HepG2 (cell line): ENCODE results near the gene CAT. TPM values are rescaled to one million over a fixed set of nuclear protein-coding genes. Genes with fewer than 3 reads are reported as not detected.

ENCODE experiments used
- ATAC-seq: fragments of 200-7000 bp; cut with Tn5 transposase; 3 replicates; pipeline ENCODE4 v1.9.1; 2020; ENCODE audit warnings: mild to moderate bottlenecking, moderate library complexity
- BruUV-seq: library from RNA; stranded (reverse); fragments of 400-500 nt; replicated peaks from 2 replicates; lab custom pipeline; 2021; lab: Mats Ljungman, UMichigan
- CTCF ChIA-PET: fragments of 300-600 bp; formaldehyde crosslinking; extraction: SDS; loops from one replicate; lab custom pipeline; 2021; ENCODE audit warnings: low total read pairs, inconsistent platforms, low intra/inter-chr PET ratio; lab: Yijun Ruan, JAX
- POLR2A ChIA-PET: fragments of 350-600 bp; sonication (Branson Sonifier 250); formaldehyde crosslinking; loops from one replicate; lab custom pipeline; 2020; ENCODE audit warnings: antibody characterized with exemption, inconsistent platforms; lab: Yijun Ruan, JAX
- DNase-seq: peaks from one replicate; pipeline ENCODE4 v3.0.0-alpha.2; 2015; ENCODE audit warnings: low spot score
- FAIRE-seq: peaks from 3 replicates; lab custom pipeline; 2011; peaks lifted over from hg19 to GRCh38; lab: Jason Lieb, UNC
- H2AFZ ChIP-seq: one replicate; pipeline ENCODE4 v1.6.1; 2011; ENCODE audit warnings: low read length, inconsistent platforms
- H3K27ac ChIP-seq: fragments of 300-600 bp; 3 replicates; pipeline ENCODE4 v1.8.0; 2011; ENCODE audit warnings: mixed run types, mild to moderate bottlenecking, mixed read lengths, low read length, inconsistent platforms; ENCODE audit not compliant: insufficient read depth; ENCODE audit errors: extremely low read length
- H3K27me3 ChIP-seq, 2 experiments: fragments of 200-600 bp in 1 of 2; 2 replicates in 1 of 2; 3 replicates in 1 of 2; pipeline versions ENCODE4 v1.6.0 to v1.8.0; 2011; ENCODE audit warnings: low read length in 2 of 2, mild to moderate bottlenecking in 2 of 2, moderate library complexity in 2 of 2, inconsistent platforms in 1 of 2; ENCODE audit not compliant: insufficient read depth in 2 of 2, control insufficient read depth in 1 of 2
- H3K36me3 ChIP-seq, 2 experiments: fragments of 200-600 bp in 1 of 2; replicated peaks in 1 of 2; 2 replicates in 1 of 2; 3 replicates in 1 of 2; pipeline versions ENCODE4 v1.5.1 to v1.8.0; 2011; ENCODE audit warnings: low read length in 2 of 2, inconsistent platforms in 1 of 2; ENCODE audit not compliant: insufficient read depth in 2 of 2, control insufficient read depth in 1 of 2
- H3K4me1 ChIP-seq: 2 replicates; pipeline ENCODE4 v1.5.1; 2012; ENCODE audit warnings: low read length, inconsistent platforms; ENCODE audit not compliant: insufficient read depth
- H3K4me2 ChIP-seq: 2 replicates; pipeline ENCODE4 v1.6.0; 2011; ENCODE audit warnings: low read depth, low read length, inconsistent platforms
- H3K4me3 ChIP-seq, 3 experiments: fragments of 200-600 bp in 1 of 3; sonication (generic), shearing (Covaris generic) in 1 of 3; replicated peaks in 1 of 3; 2 replicates each; pipeline ENCODE4 v1.5.1; 2011 to 2016; ENCODE audit warnings: low read length in 3 of 3, inconsistent platforms in 2 of 3, low read depth in 2 of 3, mild to moderate bottlenecking in 2 of 3, control low read depth in 1 of 3, mixed read lengths in 1 of 3; ENCODE audit not compliant: insufficient read depth in 1 of 3
- H3K79me2 ChIP-seq: one replicate; pipeline ENCODE4 v1.6.1; 2011; ENCODE audit warnings: low read length, inconsistent platforms; ENCODE audit not compliant: insufficient read depth
- H3K9ac ChIP-seq: 2 replicates; pipeline ENCODE4 v1.6.0; 2011; ENCODE audit warnings: mild to moderate bottlenecking, low read depth, low read length, inconsistent platforms; ENCODE audit not compliant: insufficient read depth
- H3K9me3 ChIP-seq: 2 replicates; pipeline ENCODE4 v1.5.1; 2012; ENCODE audit warnings: mild to moderate bottlenecking, low read length
- H4K20me1 ChIP-seq: 2 replicates; pipeline ENCODE4 v1.6.0; 2011; ENCODE audit warnings: inconsistent platforms, mild to moderate bottlenecking, low read length, moderate library complexity; ENCODE audit not compliant: insufficient read depth
- CENPT ChIP-seq: sonication (generic); formaldehyde crosslinking; IDR thresholded peaks from 2 replicates; pipeline ENCODE4 v1.8.0; 2022; ENCODE audit warnings: low read depth, mild to moderate bottlenecking, moderate library complexity, missing genetic modification reagents
- EZH2 ChIP-seq: conservative IDR thresholded peaks from 2 replicates; pipeline ENCODE4 v1.6.1; 2012; ENCODE audit warnings: mild to moderate bottlenecking, low read depth, low read length, moderate library complexity
- PRPF4 ChIP-seq: fragments of 200-400 bp; formaldehyde crosslinking; IDR thresholded peaks from 2 replicates; pipeline ENCODE4 v1.6.1; 2016; ENCODE audit warnings: low read length, low read depth; ENCODE audit not compliant: poor library complexity, severe bottlenecking
- RFX1 ChIP-seq: fragments of 450-650 bp; IDR thresholded peaks from 2 replicates; pipeline ENCODE4 v1.6.1; 2017
- SNAPC2 ChIP-seq: sonication (generic); formaldehyde crosslinking; IDR thresholded peaks from 2 replicates; pipeline ENCODE4 v1.8.1; 2022; ENCODE audit warnings: mild to moderate bottlenecking, missing genetic modification reagents
- ZNF468 ChIP-seq: sonication (generic); formaldehyde crosslinking; IDR thresholded peaks from 2 replicates; pipeline ENCODE4 v1.8.0; 2022; ENCODE audit warnings: mild to moderate bottlenecking, moderate library complexity, missing genetic modification reagents
- ZNF562 ChIP-seq: sonication (generic); formaldehyde crosslinking; IDR thresholded peaks from 2 replicates; pipeline ENCODE4 v1.8.0; 2022; ENCODE audit warnings: missing genetic modification reagents, borderline replicate concordance
- ZNF572 ChIP-seq: sonication (generic); formaldehyde crosslinking; IDR thresholded peaks from 2 replicates; pipeline ENCODE4 v1.5.1; 2020; ENCODE audit warnings: mild to moderate bottlenecking, missing genetic modification reagents
- ZNF83 ChIP-seq: sonication (generic); formaldehyde crosslinking; IDR thresholded peaks from 2 replicates; pipeline ENCODE4 v1.4.0; 2020; ENCODE audit warnings: missing genetic modification reagents, mild to moderate bottlenecking, borderline replicate concordance
- ZSCAN20 ChIP-seq: sonication (generic); formaldehyde crosslinking; IDR thresholded peaks from 2 replicates; pipeline ENCODE4 v1.4.0; 2020; ENCODE audit warnings: missing genetic modification reagents, mild to moderate bottlenecking, borderline replicate concordance
- WGBS: methylation state at CpG from one replicate; pipeline ENCODE4 v1.1.6; 2017; ENCODE audit warnings: low lambda C conversion rate; 5-methylcytosine and 5-hydroxymethylcytosine counted together
- in situ Hi-C: cut with HindIII; loops from 2 replicates; pipeline ENCODE4 v1.10.0; 2017; ENCODE audit warnings: low pct_unique_long_range_greater_than_20kb; ENCODE audit not compliant: extremely low pct_ligation_motif_present
- intact Hi-C: fragments of 100-400 bp; cut with micrococcal nuclease; formaldehyde crosslinking; loops from one replicate; pipeline ENCODE4 v1.10.0; 2022; ENCODE audit not compliant: unreplicated experiment
- polyA plus RNA-seq, 8 experiments: library from polyadenylated mRNA; depleted of rRNA in 3 of 8; stranded (reverse) in 7 of 8; unstranded in 1 of 8; fragments of >200 nt; fragmentation: Illumina TruSeq in 4 of 8; extraction: Trizol in 4 of 8; gene quantifications; 2 replicates each; pipeline versions ENCODE4 v1.2.1 to v1.2.3, GENCODE V29; 2011 to 2016; ENCODE audit warnings: low read depth in 4 of 8, missing spikeins in 1 of 8, mixed read lengths in 1 of 8; ENCODE audit not compliant: insufficient read depth in 1 of 8
- total RNA-seq, 5 experiments: library from RNA; depleted of rRNA; stranded (reverse); fragments of >200 nt; fragmentation: Illumina TruSeq; extraction: Trizol; gene quantifications; 2 replicates each; pipeline ENCODE4 v1.2.3, GENCODE V29; 2016; ENCODE audit warnings: low read depth in 1 of 5
- TF ChIP-seq, protein P1 (sequence below): sonication (generic); formaldehyde crosslinking; IDR thresholded peaks from 2 replicates; pipeline ENCODE4 v1.4.0; 2020; ENCODE audit warnings: missing genetic modification reagents, borderline replicate concordance
- TF ChIP-seq, protein P2 (sequence below): sonication (generic); formaldehyde crosslinking; IDR thresholded peaks from 2 replicates; pipeline ENCODE4 v1.5.0; 2020; ENCODE audit warnings: missing genetic modification reagents
- TF ChIP-seq, protein P3 (sequence below): sonication (generic); formaldehyde crosslinking; conservative IDR thresholded peaks from 2 replicates; pipeline ENCODE4 v1.8.1; 2023; ENCODE audit warnings: missing genetic modification reagents

Gene CAT
- total and polyA plus RNA-seq, 2 of the 13 experiments (the other 11 are each of a cell fraction or from before 2014, with no cell fraction given), result 107 to 136 TPM

DNA sequence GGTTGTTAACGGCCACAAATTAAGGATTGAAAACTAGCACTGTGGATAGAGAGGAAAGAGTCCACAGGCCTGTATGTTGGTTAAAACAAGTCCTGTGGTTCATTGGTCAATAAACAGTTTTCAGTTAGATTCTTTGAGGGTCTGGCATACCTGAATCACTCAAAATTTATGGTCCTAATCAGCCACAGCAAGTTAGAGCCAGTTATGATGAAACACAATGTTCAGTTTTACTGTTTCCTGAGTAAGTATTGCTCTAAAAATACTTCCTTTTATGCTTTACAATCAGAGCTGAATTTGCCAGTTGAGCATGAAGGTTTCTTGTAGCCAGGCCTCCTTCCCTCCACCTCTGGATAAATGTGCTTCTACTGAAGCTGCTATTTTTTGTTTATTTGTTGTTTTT is 12.9 kb upstream of the CAT start:
- Histone ChIP-seq H2AFZ (peak overlapping the region; percentile 29), H3K27me3 (no peaks in the 10 kb centered on the region; a peak in 1 of 5 replicates), H3K36me3 (no peaks in the 10 kb centered on the region), H3K79me2 (no peaks in the 10 kb centered on the region), H3K9me3 (no peaks in the 10 kb centered on the region), H3K4me2 (no peak overlapping the region), H4K20me1 (no peaks in the 10 kb centered on the region), H3K4me3 (no peak overlapping the region), H3K4me1 (peaks cover 32% of the 10 kb centered on the region), H3K27ac (no peak overlapping the region), H3K9ac (no peak overlapping the region)
- WGBS, result 100% methylated on average over 1 of the region's 1 CpG
- BruUV-seq, result no TSS peak
- in situ Hi-C loops (no loop called here), intact Hi-C loops (no loop called here)
- FAIRE-seq, result no peak
- DNase-seq, result no peak
- ChIA-PET CTCF (no interaction called here), POLR2A (no interaction called here)
- TF ChIP-seq SNAPC2 (CRISPR knock-in tag) (no peak), ZNF83 (CRISPR knock-in tag) (no peak), ZNF562 (no peak), RFX1 (no peak), ZNF572 (CRISPR knock-in tag) (no peak), EZH2 (no peak), PRPF4 (no peak), ZNF468 (CRISPR knock-in tag) (no peak), ZSCAN20 (no peak), CENPT (CRISPR knock-in tag) (no peak)
- TF ChIP-seq, protein P1, sequence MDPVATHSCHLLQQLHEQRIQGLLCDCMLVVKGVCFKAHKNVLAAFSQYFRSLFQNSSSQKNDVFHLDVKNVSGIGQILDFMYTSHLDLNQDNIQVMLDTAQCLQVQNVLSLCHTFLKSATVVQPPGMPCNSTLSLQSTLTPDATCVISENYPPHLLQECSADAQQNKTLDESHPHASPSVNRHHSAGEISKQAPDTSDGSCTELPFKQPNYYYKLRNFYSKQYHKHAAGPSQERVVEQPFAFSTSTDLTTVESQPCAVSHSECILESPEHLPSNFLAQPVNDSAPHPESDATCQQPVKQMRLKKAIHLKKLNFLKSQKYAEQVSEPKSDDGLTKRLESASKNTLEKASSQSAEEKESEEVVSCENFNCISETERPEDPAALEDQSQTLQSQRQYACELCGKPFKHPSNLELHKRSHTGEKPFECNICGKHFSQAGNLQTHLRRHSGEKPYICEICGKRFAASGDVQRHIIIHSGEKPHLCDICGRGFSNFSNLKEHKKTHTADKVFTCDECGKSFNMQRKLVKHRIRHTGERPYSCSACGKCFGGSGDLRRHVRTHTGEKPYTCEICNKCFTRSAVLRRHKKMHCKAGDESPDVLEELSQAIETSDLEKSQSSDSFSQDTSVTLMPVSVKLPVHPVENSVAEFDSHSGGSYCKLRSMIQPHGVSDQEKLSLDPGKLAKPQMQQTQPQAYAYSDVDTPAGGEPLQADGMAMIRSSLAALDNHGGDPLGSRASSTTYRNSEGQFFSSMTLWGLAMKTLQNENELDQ (CRISPR knock-in tag), result no peak
- TF ChIP-seq, protein P2, sequence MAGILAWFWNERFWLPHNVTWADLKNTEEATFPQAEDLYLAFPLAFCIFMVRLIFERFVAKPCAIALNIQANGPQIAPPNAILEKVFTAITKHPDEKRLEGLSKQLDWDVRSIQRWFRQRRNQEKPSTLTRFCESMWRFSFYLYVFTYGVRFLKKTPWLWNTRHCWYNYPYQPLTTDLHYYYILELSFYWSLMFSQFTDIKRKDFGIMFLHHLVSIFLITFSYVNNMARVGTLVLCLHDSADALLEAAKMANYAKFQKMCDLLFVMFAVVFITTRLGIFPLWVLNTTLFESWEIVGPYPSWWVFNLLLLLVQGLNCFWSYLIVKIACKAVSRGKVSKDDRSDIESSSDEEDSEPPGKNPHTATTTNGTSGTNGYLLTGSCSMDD, result no peak
- TF ChIP-seq, protein P3, sequence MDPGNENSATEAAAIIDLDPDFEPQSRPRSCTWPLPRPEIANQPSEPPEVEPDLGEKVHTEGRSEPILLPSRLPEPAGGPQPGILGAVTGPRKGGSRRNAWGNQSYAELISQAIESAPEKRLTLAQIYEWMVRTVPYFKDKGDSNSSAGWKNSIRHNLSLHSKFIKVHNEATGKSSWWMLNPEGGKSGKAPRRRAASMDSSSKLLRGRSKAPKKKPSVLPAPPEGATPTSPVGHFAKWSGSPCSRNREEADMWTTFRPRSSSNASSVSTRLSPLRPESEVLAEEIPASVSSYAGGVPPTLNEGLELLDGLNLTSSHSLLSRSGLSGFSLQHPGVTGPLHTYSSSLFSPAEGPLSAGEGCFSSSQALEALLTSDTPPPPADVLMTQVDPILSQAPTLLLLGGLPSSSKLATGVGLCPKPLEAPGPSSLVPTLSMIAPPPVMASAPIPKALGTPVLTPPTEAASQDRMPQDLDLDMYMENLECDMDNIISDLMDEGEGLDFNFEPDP, result no peak
- TF ChIP-seq, all 625 proteins: peak for 0
- ATAC-seq, result no peak
